Gastrocnemius medialis (tissue), 4 donors: ENCODE data around the gene XPR1.

ENCODE experiments used
- CTCF ChIP-seq, 5 experiments: fragments of 450-650 bp in 3 of 5; fragments of 200-600 bp in 2 of 5; sonication (generic) in 2 of 5; IDR thresholded peaks in 4 of 5; conservative IDR thresholded peaks in 1 of 5; 1 replicate in 4 of 5; 2 replicates in 1 of 5; pipeline ENCODE4 v1.5.1; 2016 to 2019; ENCODE audit warnings: antibody characterized with exemption in 5 of 5, mild to moderate bottlenecking in 3 of 5, moderate library complexity in 3 of 5
- POLR2A ChIP-seq, 2 donors: fragments of 450-650 bp; IDR thresholded peaks; one replicate each; pipeline ENCODE4 v1.6.1; 2017; ENCODE audit warnings: antibody characterized with exemption in 2 of 2, mild to moderate bottlenecking in 2 of 2, moderate library complexity in 2 of 2

GRCh38 chr1:180762796-180763195, 131.0 kb downstream of the XPR1 start:
- TF ChIP-seq POLR2A (IDR thresholded peaks at IDR 0.05) (no peak), CTCF (IDR thresholded peaks at IDR 0.05 in 4 of 5, conservative IDR thresholded peaks at IDR 0.05 in 1 of 5) (no peak)
